KMS-11 (cell line): Measurements from ENCODE around the gene MINDY2.

ENCODE experiments used
- H2AFZ ChIP-seq: fragments of 200-600 bp; sonication (generic); 2 replicates; pipeline ENCODE4 v1.6.1; 2016; ENCODE audit warnings: antibody characterized with exemption, mixed run types, low read depth
- H3K27ac ChIP-seq: fragments of 200-600 bp; sonication (generic); 2 replicates; pipeline ENCODE4 v1.6.1; 2016; ENCODE audit warnings: mild to moderate bottlenecking, mixed run types
- H3K27me3 ChIP-seq: fragments of 200-600 bp; sonication (generic); 2 replicates; pipeline ENCODE4 v1.6.1; 2017; ENCODE audit warnings: mild to moderate bottlenecking, low read depth, mixed run types, moderate library complexity; ENCODE audit not compliant: insufficient read depth
- H3K36me3 ChIP-seq: fragments of 200-600 bp; sonication (generic); 2 replicates; pipeline ENCODE4 v1.6.1; 2017; ENCODE audit warnings: mild to moderate bottlenecking, mixed run types; ENCODE audit not compliant: insufficient read depth
- H3K4me1 ChIP-seq: fragments of 200-600 bp; sonication (generic); 2 replicates; pipeline ENCODE4 v1.6.1; 2016; ENCODE audit warnings: mild to moderate bottlenecking, low read depth, mixed run types; ENCODE audit not compliant: poor library complexity, severe bottlenecking
- H3K4me2 ChIP-seq: fragments of 200-600 bp; sonication (generic); 2 replicates; pipeline ENCODE4 v1.7.0; 2016; ENCODE audit warnings: mild to moderate bottlenecking, mixed run types
- H3K4me3 ChIP-seq: fragments of 200-600 bp; sonication (generic); IDR thresholded peaks from 2 replicates; pipeline ENCODE4 v1.6.1; 2017; ENCODE audit warnings: low read depth, low read length, mixed read lengths; ENCODE audit not compliant: insufficient read depth
- H3K79me2 ChIP-seq: fragments of 200-600 bp; sonication (generic); 2 replicates; pipeline ENCODE4 v1.6.1; 2016; ENCODE audit warnings: low read depth, mixed run types; ENCODE audit not compliant: insufficient read depth
- H3K9ac ChIP-seq: fragments of 200-600 bp; sonication (generic); 2 replicates; pipeline ENCODE4 v1.6.1; 2016; ENCODE audit warnings: mild to moderate bottlenecking, mixed run types
- H4K20me1 ChIP-seq: fragments of 200-600 bp; sonication (generic); 2 replicates; pipeline ENCODE4 v1.6.1; 2016; ENCODE audit warnings: mild to moderate bottlenecking, mixed run types; ENCODE audit not compliant: insufficient read depth
- CTCF ChIP-seq: fragments of 200-600 bp; sonication (generic); conservative IDR thresholded peaks from 2 replicates; pipeline ENCODE4 v1.6.1; 2017; ENCODE audit warnings: low read depth, mild to moderate bottlenecking, antibody characterized with exemption, low read length, moderate library complexity, mixed read lengths

The MINDY2 gene

GRCh38 chr15:58742819-58743502, 28.1 kb upstream of the MINDY2 start:
- Histone ChIP-seq H3K79me2 (peaks cover 99% of the 10 kb centered on the region), H3K36me3 (no peaks in the 10 kb centered on the region), H3K4me2 (no peak overlapping the region), H3K27ac (no peak overlapping the region), H2AFZ (no peak overlapping the region), H3K4me3 (no peak overlapping the region), H3K9ac (no peak overlapping the region), H4K20me1 (peaks cover 6% of the 10 kb centered on the region; the same call in 1 of the 2 replicates), H3K4me1 (peaks cover 48% of the 10 kb centered on the region), H3K27me3 (no peaks in the 10 kb centered on the region)
- no peak for TF ChIP-seq CTCF

GRCh38 chr15:58746174-58746573, 24.9 kb upstream of the MINDY2 start:
- no peak for TF ChIP-seq CTCF
- Histone ChIP-seq H3K4me1 (peaks cover 47% of the 10 kb centered on the region), H2AFZ (no peak overlapping the region), H3K4me3 (no peak overlapping the region), H3K36me3 (no peaks in the 10 kb centered on the region), H4K20me1 (peaks cover 6% of the 10 kb centered on the region; the same call in 1 of the 2 replicates), H3K4me2 (peak overlapping the region; percentile 68), H3K27ac (no peak overlapping the region), H3K9ac (no peak overlapping the region), H3K79me2 (peaks cover 79% of the 10 kb centered on the region), H3K27me3 (no peaks in the 10 kb centered on the region)

GRCh38 chr15:58748040-58748851, 22.9 kb upstream of the MINDY2 start:
- H3K36me3 ChIP-seq: no peaks in the 10 kb centered on the region
- peaks cover 40% of the 10 kb centered on the region for H3K4me1 ChIP-seq
- peak overlapping the region; percentile 62 for H3K9ac ChIP-seq
- H3K4me2 ChIP-seq: peak overlapping the region; percentile 68
- no peaks in the 10 kb centered on the region for H4K20me1 ChIP-seq
- H3K79me2 ChIP-seq: peaks cover 58% of the 10 kb centered on the region
- no peaks in the 10 kb centered on the region for H3K27me3 ChIP-seq
- no peak overlapping the region for H3K4me3 ChIP-seq
- peak overlapping the region; percentile 53; the same call in 1 of the 2 replicates for H2AFZ ChIP-seq
- H3K27ac ChIP-seq: peak overlapping the region; percentile 69
- TF ChIP-seq CTCF: no peak

GRCh38 chr15:58748852-58749531, 22.1 kb upstream of the MINDY2 start:
- Histone ChIP-seq H3K36me3 (no peaks in the 10 kb centered on the region), H3K27me3 (no peaks in the 10 kb centered on the region), H2AFZ (peak overlapping the region; percentile 53; the same call in 1 of the 2 replicates), H3K4me3 (no peak overlapping the region), H3K4me2 (peak overlapping the region; percentile 68; the same call in 1 of the 2 replicates), H3K4me1 (peaks cover 33% of the 10 kb centered on the region), H3K79me2 (peaks cover 51% of the 10 kb centered on the region), H3K27ac (peak overlapping the region; percentile 69), H3K9ac (peak overlapping the region; percentile 62), H4K20me1 (no peaks in the 10 kb centered on the region)
- TF ChIP-seq CTCF: no peak
